ENCODE data around the gene HOXD11.

HOXD11 gene

GRCh38 chr2:176138923-176139660 lies 32.0 kb downstream of the HOXD11 start:
- no peak for DNase-seq (ENCODE audit: extremely low spot score)
- ChIA-PET POLR2A (no interaction called here), CTCF (interaction anchor here (0.7 to 5.6 kb wide), 20 partner anchors 12 to 1009 kb away, joined by 3 to 124 read pairs (median 6); partner anchors contain the start of gene HOXD4)
- no peak for TF ChIP-seq CTCF (IDR thresholded peaks at IDR 0.05; ENCODE audit: control extremely low read depth, extremely low read depth, low read depth, missing control alignments)

- ChIA-PET CTCF (interaction anchor here (0.6 to 5.6 kb wide), 45 partner anchors 8 to 1063 kb away, joined by 3 to 124 read pairs (median 4); partner anchors contain the start of gene HOXD4), POLR2A (no interaction called here)
- TF ChIP-seq CTCF (IDR thresholded peaks at IDR 0.05; ENCODE audit: control extremely low read depth, extremely low read depth, low read depth, missing control alignments): no peak
- no peak for DNase-seq (ENCODE audit: extremely low spot score)
Measured at GRCh38 chr2:176139661-176140512, 32.8 kb downstream of the HOXD11 start.

- TF ChIP-seq CTCF (IDR thresholded peaks at IDR 0.05; ENCODE audit: control extremely low read depth, extremely low read depth, low read depth, missing control alignments): peak; percentile 95
- peak; percentile 92 for DNase-seq (ENCODE audit: extremely low spot score)
- ChIA-PET POLR2A (no interaction called here), CTCF (interaction anchor here (0.6 to 5.6 kb wide), 57 partner anchors 9 to 1062 kb away, joined by 3 to 124 read pairs (median 4); partner anchors contain the start of gene HOXD4)
Measured at GRCh38 chr2:176140513-176141317, 33.6 kb downstream of the HOXD11 start.

- ChIA-PET CTCF (interaction anchor here (1.1 to 5.0 kb wide), 6 partner anchors 9 to 1022 kb away, joined by 3 to 26 read pairs (median 8); no protein-coding TSS in a partner anchor), POLR2A (no interaction called here)
- no peak for DNase-seq (ENCODE audit: extremely low spot score)
- no peak for TF ChIP-seq CTCF (IDR thresholded peaks at IDR 0.05; ENCODE audit: control extremely low read depth, extremely low read depth, low read depth, missing control alignments)
Measured at GRCh38 chr2:176142281-176142680, 35.2 kb downstream of the HOXD11 start.

GRCh38 chr2:176145085-176145969 lies 38.2 kb downstream of the HOXD11 start:
- ChIA-PET POLR2A (no interaction called here), CTCF (interaction anchor here (0.7 to 5.0 kb wide), 5 partner anchors 13 to 507 kb away, joined by 3 to 26 read pairs (median 6); no protein-coding TSS in a partner anchor)
- no peak for TF ChIP-seq CTCF (IDR thresholded peaks at IDR 0.05; ENCODE audit: control extremely low read depth, extremely low read depth, low read depth, missing control alignments)
- DNase-seq (ENCODE audit: extremely low spot score): no peak

All from GM10248 (cell line).